Measurements from ENCODE around the gene STX18. TPM values are rescaled to one million over a fixed set of nuclear protein-coding genes. Genes with fewer than 3 reads are reported as not detected.

Gene STX18
- total and polyA plus RNA-seq, 2 of the 13 experiments (the other 11 are each of a cell fraction or from before 2014, with no cell fraction given), result 23.9 to 37.1 TPM

- TF ChIP-seq CHCHD3 (CRISPR knock-in tag; IDR thresholded peaks at IDR 0.05) (no peak), SMC3 (IDR thresholded peaks at IDR 0.05; ENCODE audit: low read length) (no peak), KDM5A (IDR thresholded peaks at IDR 0.05; ENCODE audit: borderline replicate concordance, low read length) (no peak)
Measured at GRCh38 chr4:4532371-4533154, 9.3 kb downstream of the STX18 start (continued).

- no peak for FAIRE-seq
Measured at GRCh38 chr4:4529392-4529791, 12.5 kb downstream of the STX18 start.

More at GRCh38 chr4:4529392-4529791, 12.5 kb downstream of the STX18 start:
- Histone ChIP-seq H3K4me3 (replicated peaks in 1 of 3; ENCODE audit: insufficient read depth in 1 of 3, low read depth in 2 of 3, low read length in 3 of 3) (no peak overlapping the region), H4K20me1 (ENCODE audit: insufficient read depth, low read length) (no peaks in the 10 kb centered on the region; the same call in 1 of the 2 replicates), H3K9ac (ENCODE audit: insufficient read depth, low read depth, low read length) (no peak overlapping the region), H3K4me1 (ENCODE audit: insufficient read depth, low read length) (peaks cover 30% of the 10 kb centered on the region), H2AFZ (ENCODE audit: low read length) (no peak overlapping the region), H3K27me3 (ENCODE audit: control insufficient read depth in 1 of 2, insufficient read depth in 2 of 2, low read length in 2 of 2) (no peaks in the 10 kb centered on the region), H3K36me3 (replicated peaks in 1 of 2; ENCODE audit: control insufficient read depth in 1 of 2, insufficient read depth in 2 of 2, low read length in 2 of 2) (peaks cover 1 to 11% of the 10 kb centered on the region in 2 experiments; a peak in 3 of 5 replicates), H3K79me2 (ENCODE audit: insufficient read depth, low read length) (peaks cover 45% of the 10 kb centered on the region), H3K9me3 (ENCODE audit: low read length) (no peaks in the 10 kb centered on the region), H3K4me2 (ENCODE audit: low read depth, low read length) (no peak overlapping the region), H3K27ac (ENCODE audit: extremely low read length, insufficient read depth, low read length) (no peak overlapping the region)
- TF ChIP-seq HNF1A (IDR thresholded peaks at IDR 0.05; ENCODE audit: low read depth) (no peak), HNF1A (CRISPR knock-in tag; IDR thresholded peaks at IDR 0.05; ENCODE audit: borderline replicate concordance) (no peak), MAZ (IDR thresholded peaks at IDR 0.05; ENCODE audit: borderline replicate concordance, low read depth, low read length) (no peak), MAZ (CRISPR knock-in tag; IDR thresholded peaks at IDR 0.05; ENCODE audit: low read depth) (no peak), POLR2AphosphoS5 (IDR thresholded peaks at IDR 0.05; ENCODE audit: low read depth, low read length) (no peak), MAFF (IDR thresholded peaks at IDR 0.05; ENCODE audit: low read depth, low read length) (no peak), ZNF562 (CRISPR knock-in tag; IDR thresholded peaks at IDR 0.05; ENCODE audit: borderline replicate concordance) (no peak), ZNF616 (CRISPR knock-in tag; IDR thresholded peaks at IDR 0.05; ENCODE audit: low read depth) (no peak), ZNF281 (CRISPR knock-in tag; IDR thresholded peaks at IDR 0.05; ENCODE audit: borderline replicate concordance) (no peak)
- no peak for DNase-seq (ENCODE audit: low spot score)
- in situ Hi-C loops (cut with HindIII; ENCODE audit: extremely low pct_ligation_motif_present, low pct_unique_long_range_greater_than_20kb), result no loop called here
- ChIA-PET POLR2A (no interaction called here), CTCF (ENCODE audit: low intra/inter-chr PET ratio, low total read pairs) (no interaction called here)
- intact Hi-C loops (cut with micrococcal nuclease; ENCODE audit: unreplicated experiment), result no loop called here
- BruUV-seq (replicated peaks), result no TSS peak
- no peak for ATAC-seq
- 100% methylated on average over 4 of the region's 5 CpGs for WGBS (ENCODE audit: low lambda C conversion rate)

Data from HepG2 (cell line).